GM18508 (cell line): Measurements from ENCODE around the gene ACTR3.
A peak's percentile ranks its signal among the peaks of the same experiment; 100 is the strongest.
"Not testable (repeated sequence)": the region's sequence is repeated elsewhere in the genome, so short reads cannot be mapped to it uniquely, and the experiment has no call there.

Experiments used
- ATAC-seq: cut with Tn5 transposase; IDR thresholded peaks from one replicate; pipeline ENCODE4 v1.9.1; 2021; ENCODE audit warnings: moderate number of reproducible peaks; ENCODE audit not compliant: insufficient read depth, unreplicated experiment

Gene ACTR3

GRCh38 chr2:113889471-113890252 lies at the start of gene ACTR3:
TSS of gene ACTR3 (plus strand) at chr2:113890089. CDS start at chr2:113890280, 191 bp downstream.
- ATAC-seq: peak; percentile 37

DNA sequence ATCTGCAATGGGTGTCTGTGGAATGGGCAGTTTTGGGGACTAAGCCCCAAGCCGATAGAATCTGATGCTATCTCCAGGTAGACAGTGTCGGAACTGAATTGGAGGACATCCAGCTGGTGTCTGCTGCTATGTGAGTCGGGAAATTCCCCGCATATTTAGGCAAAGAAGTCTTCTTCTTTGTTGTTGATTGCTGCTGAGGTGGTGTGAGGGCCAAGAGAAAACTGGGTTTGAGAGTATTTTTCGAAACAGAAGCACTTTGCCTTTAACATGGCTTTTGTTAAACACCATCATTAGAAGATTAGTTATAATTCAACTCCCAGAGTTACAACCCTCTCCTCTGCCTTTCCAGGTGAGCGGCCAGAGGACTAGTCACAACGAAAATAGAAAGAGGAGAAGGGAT lies 49.4 kb upstream of the ACTR3 start:
- ATAC-seq: no peak

DNA sequence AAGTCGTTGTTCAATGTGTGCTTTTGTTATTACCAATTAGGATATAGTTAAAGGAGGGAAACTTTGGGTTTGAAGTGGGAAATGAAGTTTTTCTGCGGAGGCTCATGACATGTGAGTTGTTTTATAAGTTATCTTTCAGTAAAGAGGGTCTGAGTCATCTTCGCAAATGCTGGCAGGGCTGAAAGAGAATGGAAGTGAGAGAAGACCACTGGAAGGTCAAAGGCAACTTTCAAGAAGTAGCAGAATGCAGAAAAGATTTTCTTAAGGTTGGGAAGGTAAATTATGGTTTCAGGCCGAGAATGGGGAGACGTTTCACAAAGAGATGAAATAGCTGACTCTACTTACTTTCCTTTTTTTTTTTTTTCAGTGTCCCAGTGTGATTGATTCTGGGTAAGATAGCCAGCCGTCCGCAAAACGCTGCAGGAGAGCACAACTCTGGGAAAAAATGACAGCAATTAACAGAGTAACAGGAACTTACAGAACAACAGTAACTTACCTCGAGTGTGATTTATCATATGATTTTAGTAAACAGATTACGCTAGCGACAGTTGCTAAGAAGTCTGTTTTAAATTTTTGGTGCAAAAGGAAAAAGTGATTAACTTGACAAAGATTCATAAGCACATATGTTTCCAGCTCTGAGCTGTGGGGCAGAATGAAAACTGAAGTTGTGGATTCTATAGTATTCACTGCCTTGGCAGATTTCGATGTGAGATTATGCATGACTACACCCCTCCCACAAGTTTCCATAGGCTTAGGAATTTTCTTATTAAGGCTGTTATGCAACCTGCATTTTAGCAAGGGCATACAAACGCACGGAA lies 46.8 kb upstream of the ACTR3 start:
- no peak for ATAC-seq

DNA sequence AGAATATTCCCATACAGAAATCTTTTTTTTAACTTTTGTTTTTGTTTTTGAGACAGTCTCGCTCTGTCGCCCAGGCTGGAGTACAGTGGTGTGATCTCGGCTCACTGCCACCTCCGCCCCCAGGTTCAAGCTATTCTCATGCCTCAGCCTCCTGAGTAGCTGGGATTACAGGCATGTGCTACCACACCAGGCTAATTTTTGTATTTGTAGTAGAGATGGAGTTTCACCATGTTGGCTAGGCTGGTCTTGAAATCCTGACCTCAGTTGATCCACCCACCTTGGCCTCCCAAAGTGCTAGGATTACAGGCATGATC lies 46.2 kb upstream of the ACTR3 start:
- ATAC-seq: not testable (repeated sequence)

GRCh38 chr2:113845261-113845660 lies 44.6 kb upstream of the ACTR3 start:
- no peak for ATAC-seq

DNA sequence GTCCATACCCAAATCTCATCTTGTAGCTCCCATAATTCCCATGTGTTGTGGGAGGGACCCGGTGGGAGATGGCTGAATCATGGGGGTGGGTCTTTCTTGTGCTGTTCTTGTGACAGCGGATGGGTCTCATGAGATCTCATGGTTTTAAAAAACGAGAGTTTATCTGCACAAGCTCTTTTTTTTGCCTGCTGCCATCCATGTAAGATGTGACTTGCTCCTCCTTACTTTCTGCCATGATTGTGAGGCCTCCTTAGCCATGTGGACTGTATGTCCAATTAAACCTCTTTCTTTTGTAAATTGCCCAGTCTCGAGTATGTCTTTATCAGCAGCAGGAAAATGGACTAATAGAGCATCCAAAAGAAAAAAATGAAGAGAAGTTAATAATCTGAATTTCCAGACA lies 44.1 kb upstream of the ACTR3 start:
- not testable (repeated sequence) for ATAC-seq

DNA sequence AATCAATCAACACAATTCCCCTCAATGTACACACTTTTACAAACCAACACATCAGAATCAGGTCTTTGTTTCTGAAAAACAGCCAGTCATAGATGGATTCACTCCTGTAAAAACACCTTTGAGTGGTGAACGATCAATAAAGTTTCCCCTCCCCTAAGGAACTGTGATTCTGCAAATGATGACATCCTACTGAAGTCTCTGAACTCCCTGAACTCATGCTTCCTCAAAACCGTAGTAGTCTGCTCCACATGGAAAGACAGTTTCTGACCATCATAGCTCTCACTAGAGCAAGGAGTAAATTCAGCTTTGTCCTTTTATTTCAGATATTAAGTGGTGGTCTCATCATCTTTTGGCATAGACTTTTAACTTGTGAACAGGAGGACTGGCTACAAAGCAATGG lies 43.5 kb upstream of the ACTR3 start:
- ATAC-seq: no peak

DNA sequence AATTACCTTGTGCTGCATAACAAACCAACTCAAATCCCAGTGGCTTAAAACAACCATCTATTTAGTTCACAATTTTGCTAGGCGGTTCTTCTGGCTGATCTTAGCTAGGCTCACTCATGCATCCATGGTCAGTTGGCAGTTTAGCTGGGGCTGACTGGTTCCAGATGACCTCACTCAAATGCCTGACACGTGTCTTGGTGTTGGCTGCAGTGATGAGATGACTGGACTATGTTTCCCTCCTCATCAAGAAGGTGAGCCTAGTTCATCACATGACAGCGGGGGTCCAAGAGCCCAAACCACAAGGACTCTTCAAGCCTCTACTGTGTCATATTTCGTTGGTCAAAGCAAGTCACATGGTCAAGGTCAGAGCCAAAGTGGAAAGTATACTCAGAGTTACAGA lies 42.7 kb upstream of the ACTR3 start:
- ATAC-seq: peak; percentile 61

GRCh38 chr2:113848758-113849415 lies 41.0 kb upstream of the ACTR3 start:
- no peak for ATAC-seq

- no peak for ATAC-seq
Observed at GRCh38 chr2:113850687-113851086, 39.2 kb upstream of the ACTR3 start.

DNA sequence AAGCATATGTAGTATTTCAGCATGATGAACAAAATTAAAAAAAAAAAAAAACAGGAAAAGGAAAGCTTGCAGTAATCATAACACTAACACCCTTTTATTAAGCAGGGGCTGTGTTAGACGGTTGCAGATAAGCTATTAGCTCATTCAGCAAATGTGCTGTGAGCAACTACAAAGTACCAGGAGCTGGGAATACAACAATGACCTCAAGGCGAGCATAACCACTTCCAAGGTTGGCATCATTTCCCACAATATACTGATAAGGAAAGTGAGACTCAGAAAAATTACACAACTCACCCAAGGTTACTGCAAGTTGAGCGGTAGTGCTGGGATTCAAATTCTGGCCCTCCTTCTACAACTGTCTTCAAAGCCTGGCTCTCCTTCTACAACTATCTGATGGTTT lies 38.2 kb upstream of the ACTR3 start:
- no peak for ATAC-seq

DNA sequence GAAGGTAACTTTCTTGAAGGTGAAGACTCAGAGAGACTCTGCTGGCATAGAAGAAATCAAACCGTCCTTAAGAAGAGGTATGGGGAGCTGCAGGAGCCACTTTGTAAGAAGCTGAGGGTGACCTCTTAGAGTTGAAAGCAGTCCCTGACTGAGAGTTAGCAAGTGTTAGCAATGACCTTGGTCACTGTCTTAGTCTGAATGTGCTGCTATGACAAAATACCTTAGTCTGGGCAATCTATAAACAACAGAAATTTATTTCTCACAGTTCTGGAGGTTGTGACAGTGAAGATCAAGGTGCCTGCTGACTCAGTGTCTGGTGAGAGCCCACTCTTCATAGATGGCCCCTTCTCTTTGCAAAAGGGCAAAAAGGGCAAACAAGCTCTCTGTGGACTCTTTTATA lies 35.7 kb upstream of the ACTR3 start:
- no peak for ATAC-seq

- no peak for ATAC-seq
Observed at GRCh38 chr2:113854970-113855740, 34.7 kb upstream of the ACTR3 start.

DNA sequence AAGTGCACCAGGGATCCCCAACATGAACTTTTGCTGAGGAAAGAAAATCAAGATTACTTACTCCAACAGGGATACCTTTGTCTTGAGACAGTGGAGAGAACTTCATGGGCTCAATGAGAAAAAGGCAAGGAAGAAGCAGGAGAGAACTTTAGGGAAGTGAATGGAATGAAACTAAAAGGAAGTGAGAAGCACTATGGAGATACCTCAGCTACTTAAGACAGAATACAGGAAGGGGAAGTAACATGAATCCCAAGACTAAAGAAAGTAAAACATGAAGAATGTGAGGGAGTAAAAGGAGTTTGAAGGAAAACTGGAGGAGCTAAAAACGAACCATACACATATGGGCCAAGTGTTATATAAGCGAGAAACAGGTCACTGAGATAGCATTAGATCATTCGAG lies 32.4 kb upstream of the ACTR3 start:
- ATAC-seq: no peak

GRCh38 chr2:113858764-113859163 lies 31.1 kb upstream of the ACTR3 start:
- ATAC-seq: no peak

DNA sequence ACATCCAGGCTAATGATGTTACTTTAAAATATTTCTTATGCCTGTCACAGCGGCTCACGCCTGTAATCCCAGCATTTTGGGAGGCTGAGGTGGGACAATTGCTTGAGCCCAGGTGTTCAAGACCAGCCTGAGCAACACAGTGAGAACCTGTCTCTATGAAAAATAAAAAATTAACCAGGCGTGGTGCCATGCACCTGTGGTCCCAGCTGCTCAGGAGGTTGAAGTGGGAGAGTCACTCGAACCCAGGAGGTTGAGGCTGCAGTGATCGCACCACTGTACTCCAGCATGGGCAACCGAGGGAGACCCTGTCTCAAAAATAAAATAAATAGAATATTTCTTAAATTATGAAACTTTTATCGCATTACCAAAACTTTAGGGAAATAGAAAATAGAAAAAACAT lies 28.1 kb upstream of the ACTR3 start:
- no peak for ATAC-seq

DNA sequence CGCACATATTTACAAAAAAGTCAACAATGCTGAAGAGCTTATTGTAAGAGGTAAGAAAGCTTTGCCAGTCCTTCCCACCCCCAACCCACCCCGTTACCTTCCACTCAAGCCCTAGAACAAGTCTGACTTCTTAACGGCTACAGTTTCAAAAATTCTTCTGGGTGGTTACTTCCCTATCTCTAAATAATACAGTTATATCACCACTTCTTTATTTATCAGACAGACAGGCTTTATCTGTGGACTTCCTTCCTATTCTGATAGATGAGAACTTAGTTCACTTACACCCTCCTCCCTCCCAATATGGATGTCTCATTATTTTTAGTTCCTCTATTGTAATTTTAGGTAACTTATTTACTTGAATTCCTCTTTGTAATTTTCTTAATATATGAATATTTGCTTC lies 26.7 kb upstream of the ACTR3 start:
- no peak for ATAC-seq

GRCh38 chr2:113867571-113867970 lies 22.3 kb upstream of the ACTR3 start:
- no peak for ATAC-seq

DNA sequence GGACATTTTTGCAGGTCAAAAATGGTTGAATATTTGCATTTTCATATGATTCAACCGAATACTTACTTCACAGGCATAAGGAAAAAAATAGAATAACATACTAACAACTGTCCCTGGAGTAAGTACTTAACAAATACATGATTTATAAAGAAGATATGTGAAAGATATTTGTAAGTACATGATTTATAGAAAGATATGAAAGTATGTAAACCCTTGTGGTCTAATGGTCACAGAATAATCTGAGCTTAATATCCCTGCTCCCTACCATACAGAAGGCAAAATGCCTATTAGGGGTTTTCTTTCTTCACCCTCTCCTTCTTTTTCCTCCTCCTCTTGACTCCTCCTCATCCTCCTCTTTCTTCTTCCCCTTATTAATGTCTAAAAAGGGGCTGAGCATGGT lies 20.6 kb upstream of the ACTR3 start:
- no peak for ATAC-seq

- no peak for ATAC-seq
Observed at GRCh38 chr2:113872201-113872600, 17.7 kb upstream of the ACTR3 start.

DNA sequence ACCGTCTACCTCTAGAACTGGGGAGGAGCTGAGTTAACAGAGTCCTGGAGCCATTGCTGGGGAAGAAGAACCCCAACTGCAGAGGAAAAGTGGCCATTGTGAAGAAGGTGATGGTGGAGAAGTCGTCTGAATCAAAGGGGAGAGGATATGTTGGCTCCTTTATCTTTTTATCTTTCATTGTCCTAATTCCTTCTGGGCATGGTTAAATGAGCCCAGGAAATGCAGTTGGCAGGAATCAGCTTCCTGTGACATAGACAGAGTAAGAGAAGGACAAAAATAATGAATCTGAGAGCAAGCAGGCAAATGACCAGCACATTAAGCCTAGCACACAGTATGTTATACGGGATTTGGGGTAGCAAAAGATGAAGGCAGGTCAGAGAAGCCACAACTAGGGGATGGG lies 16.0 kb upstream of the ACTR3 start:
- ATAC-seq: no peak
